CD14-positive monocyte (primary cell): Measurements from ENCODE around the gene PNPO. TPM values are rescaled to one million over a fixed set of nuclear protein-coding genes. Genes with fewer than 3 reads are reported as not detected.

Source experiments
- DNase-seq, 3 donors: peaks; one replicate each; pipeline ENCODE4 v3.0.0-alpha.2; 2011 to 2022
- H2AFZ ChIP-seq: 2 replicates; pipeline ENCODE4 v1.6.0; 2012; ENCODE audit warnings: mild to moderate bottlenecking, low read depth, low read length, inconsistent platforms; ENCODE audit not compliant: insufficient read depth, poor library complexity, severe bottlenecking
- H3K27ac ChIP-seq, 2 donors: 1 replicate in 1 of 2; 2 replicates in 1 of 2; pipeline ENCODE4 v1.5.1; 2012 to 2013; ENCODE audit warnings: low read length in 2 of 2, control low read depth in 1 of 2, inconsistent platforms in 1 of 2, low read depth in 1 of 2, mild to moderate bottlenecking in 1 of 2
- H3K27me3 ChIP-seq, 2 donors: one replicate each; pipeline versions ENCODE4 v1.6.0 to v1.6.1; 2011 to 2013; ENCODE audit warnings: low read length in 2 of 2; ENCODE audit not compliant: control insufficient read depth in 2 of 2, insufficient read depth in 2 of 2
- H3K36me3 ChIP-seq, 2 donors: replicated peaks in 1 of 2; 1 replicate in 1 of 2; 2 replicates in 1 of 2; pipeline versions ENCODE4 v1.5.1 to v1.6.1; 2012 to 2013; ENCODE audit warnings: low read length in 2 of 2, control low read depth in 1 of 2, inconsistent platforms in 1 of 2, mild to moderate bottlenecking in 1 of 2; ENCODE audit not compliant: insufficient read depth in 2 of 2, control insufficient read depth in 1 of 2
- H3K4me1 ChIP-seq, 2 donors: 1 replicate in 1 of 2; 2 replicates in 1 of 2; pipeline versions ENCODE4 v1.5.1 to v1.6.1; 2012 to 2013; ENCODE audit warnings: low read length in 2 of 2, control low read depth in 1 of 2, inconsistent platforms in 1 of 2, mild to moderate bottlenecking in 1 of 2, moderate library complexity in 1 of 2; ENCODE audit not compliant: insufficient read depth in 2 of 2, control insufficient read depth in 1 of 2
- H3K4me2 ChIP-seq: replicated peaks from 2 replicates; pipeline ENCODE3; 2012; ENCODE audit warnings: low read length, moderate library complexity, mild to moderate bottlenecking; ENCODE audit not compliant: poor library complexity, severe bottlenecking; ENCODE audit errors: extremely low read depth
- H3K4me3 ChIP-seq, 3 experiments: fragments of 200-600 bp in 1 of 3; sonication (generic) in 1 of 3; replicated peaks in 1 of 3; 1 replicate in 2 of 3; 2 replicates in 1 of 3; pipeline ENCODE4 v1.5.1; 2011 to 2013; ENCODE audit warnings: low read length in 3 of 3, mild to moderate bottlenecking in 3 of 3, control low read depth in 2 of 3, low read depth in 2 of 3, inconsistent platforms in 1 of 3, moderate library complexity in 1 of 3
- H3K79me2 ChIP-seq: 2 replicates; pipeline ENCODE4 v1.6.0; 2012; ENCODE audit warnings: mild to moderate bottlenecking, control low read depth, inconsistent platforms, low read length, moderate library complexity; ENCODE audit not compliant: insufficient read depth
- H3K9ac ChIP-seq: 2 replicates; pipeline ENCODE4 v1.6.0; 2017; ENCODE audit warnings: low read length, mild to moderate bottlenecking; ENCODE audit not compliant: insufficient read depth, poor library complexity, severe bottlenecking
- H3K9me3 ChIP-seq, 2 donors: replicated peaks in 1 of 2; 1 replicate in 1 of 2; 2 replicates in 1 of 2; pipeline versions ENCODE4 v1.5.1 to v1.6.1; 2012 to 2013; ENCODE audit warnings: low read length in 2 of 2, control low read depth in 1 of 2; ENCODE audit not compliant: control insufficient read depth in 1 of 2, insufficient read depth in 1 of 2
- H4K20me1 ChIP-seq: 2 replicates; pipeline ENCODE4 v1.6.0; 2012; ENCODE audit warnings: mild to moderate bottlenecking, low read length, control low read depth, moderate library complexity; ENCODE audit not compliant: insufficient read depth
- H3K27ac Mint-ChIP-seq, 7 donors: one replicate each; pipeline ENCODE4 v1.8.0; 2020; ENCODE audit warnings: mild to moderate bottlenecking in 7 of 7, mixed read lengths in 7 of 7, moderate library complexity in 6 of 7, inconsistent platforms in 2 of 7
- H3K27me3 Mint-ChIP-seq, 3 donors: one replicate each; pipeline ENCODE4 v1.8.0; 2021 to 2022; ENCODE audit warnings: low read depth in 3 of 3, mild to moderate bottlenecking in 3 of 3, mixed read lengths in 3 of 3, moderate library complexity in 3 of 3, inconsistent platforms in 1 of 3
- H3K36me3 Mint-ChIP-seq, 2 donors: one replicate each; pipeline ENCODE4 v1.8.0; 2020; ENCODE audit warnings: mixed read lengths in 2 of 2, inconsistent platforms in 1 of 2, mild to moderate bottlenecking in 1 of 2
- H3K4me1 Mint-ChIP-seq: one replicate; pipeline ENCODE4 v1.8.0; 2020; ENCODE audit warnings: mild to moderate bottlenecking, mixed read lengths
- H3K4me3 Mint-ChIP-seq, 2 donors: one replicate each; pipeline ENCODE4 v1.8.0; 2020; ENCODE audit warnings: mild to moderate bottlenecking in 2 of 2, mixed read lengths in 2 of 2, moderate library complexity in 1 of 2
- H3K9me3 Mint-ChIP-seq, 7 donors: one replicate each; pipeline ENCODE4 v1.8.0; 2020 to 2022; ENCODE audit warnings: mixed read lengths in 7 of 7, mild to moderate bottlenecking in 6 of 7, moderate library complexity in 6 of 7, inconsistent platforms in 2 of 7
- CTCF ChIP-seq: fragments of 200-600 bp; IDR thresholded peaks from one replicate; pipeline ENCODE4 v1.8.0; 2022; ENCODE audit warnings: antibody characterized with exemption, mild to moderate bottlenecking
- WGBS: methylation state at CpG from one replicate; pipeline ENCODE4 v1.1.5; 2013; ENCODE audit warnings: missing lambda C conversion rate; ENCODE audit not compliant: insufficient coverage; 5-methylcytosine and 5-hydroxymethylcytosine counted together
- intact Hi-C, 2 donors: fragments of 100-400 bp; cut with micrococcal nuclease; formaldehyde crosslinking; loops; one replicate each; pipeline versions ENCODE4 v1.15.0 to v1.15.1; 2023
- polyA plus RNA-seq, 3 donors: library from polyadenylated mRNA; depleted of rRNA in 1 of 3; unstranded in 2 of 3; stranded (reverse) in 1 of 3; fragments of 300-500 nt in 2 of 3; fragments of >200 nt in 1 of 3; fragmentation: Illumina TruSeq in 2 of 3; gene quantifications; 1 replicate in 2 of 3; 2 replicates in 1 of 3; pipeline ENCODE4 v1.2.3, GENCODE V29; 2012 to 2021

The PNPO gene
- polyA plus RNA-seq, 3 donors = 13.2 to 34.2 (median 29.7) TPM

GRCh38 chr17:47945080-47945479, 3.7 kb downstream of the PNPO start:
- Histone ChIP-seq H3K9ac (no peak overlapping the region), H3K27me3 (no peaks in the 10 kb centered on the region), H3K79me2 (peaks cover 8% of the 10 kb centered on the region), H3K4me3 (peak overlapping the region in 1 of 3 experiments; percentile 32), H3K4me2 (peak overlapping the region; percentile 19), H3K4me1 (peaks cover 59 to 77% of the 10 kb centered on the region in 2 donors), H2AFZ (peak overlapping the region; percentile 44), H3K27ac (peak overlapping the region; percentile 59 to 79), H3K9me3 (no peaks in the 10 kb centered on the region), H4K20me1 (no peaks in the 10 kb centered on the region), H3K36me3 (peaks cover 5 to 13% of the 10 kb centered on the region in 2 donors)
- peaks cover 0 to 5% (median 1%) of the 10 kb centered on the region in 7 donors for H3K9me3 Mint-ChIP-seq
- H3K27ac Mint-ChIP-seq = peak overlapping the region in 6 of 7 donors; percentile 49 to 90 (median 86)
- peaks cover 0 to 3% (median 0%) of the 10 kb centered on the region in 3 donors for H3K27me3 Mint-ChIP-seq
- DNase-seq = peak; percentile 15 to 58 (median 50)
- WGBS = 75% methylated on average over 4 of the region's 8 CpGs
- peaks cover 68% of the 10 kb centered on the region for H3K4me1 Mint-ChIP-seq
- H3K36me3 Mint-ChIP-seq = peaks cover 20 to 31% of the 10 kb centered on the region in 2 donors
- intact Hi-C loops = loop anchor here in 1 of 2 donors (10.0 kb wide), 1 partner anchor 50 kb away; the partner anchor contains the start of gene SP2
- no peak for TF ChIP-seq CTCF
- H3K4me3 Mint-ChIP-seq = peak overlapping the region in 1 of 2 donors; percentile 48

- peaks cover 69% of the 10 kb centered on the region for H3K4me1 Mint-ChIP-seq
- TF ChIP-seq CTCF = no peak
- peak overlapping the region; percentile 58 to 90 (median 76) for H3K27ac Mint-ChIP-seq
- peaks cover 0 to 2% (median 0%) of the 10 kb centered on the region in 3 donors for H3K27me3 Mint-ChIP-seq
- DNase-seq = peak; percentile 49 to 77 (median 59)
- Histone ChIP-seq H4K20me1 (no peaks in the 10 kb centered on the region), H3K27me3 (no peaks in the 10 kb centered on the region), H3K27ac (peak overlapping the region; percentile 59 to 79), H3K9me3 (no peaks in the 10 kb centered on the region), H3K4me1 (peaks cover 56 to 75% of the 10 kb centered on the region in 2 donors), H3K4me2 (peak overlapping the region; percentile 32), H3K36me3 (peaks cover 5 to 13% of the 10 kb centered on the region in 2 donors), H2AFZ (peak overlapping the region; percentile 44), H3K9ac (peak overlapping the region; percentile 19), H3K79me2 (peaks cover 8% of the 10 kb centered on the region), H3K4me3 (peak overlapping the region in 1 of 3 experiments; percentile 32)
- H3K4me3 Mint-ChIP-seq = peak overlapping the region; percentile 24 to 55
- 95% methylated on average over 6 of the region's 10 CpGs for WGBS
- peaks cover 0 to 5% (median 1%) of the 10 kb centered on the region in 7 donors for H3K9me3 Mint-ChIP-seq
- H3K36me3 Mint-ChIP-seq = peaks cover 20 to 31% of the 10 kb centered on the region in 2 donors
- intact Hi-C loops = loop anchor here in 1 of 2 donors (10.0 kb wide), 1 partner anchor 51 kb away; the partner anchor contains the start of gene SP2
Measured at GRCh38 chr17:47945529-47946508, 4.4 kb downstream of the PNPO start.
